GM12878 (cell line): ENCODE results near the gene EEPD1. TPM values are rescaled to one million over a fixed set of nuclear protein-coding genes. Genes with fewer than 3 reads are reported as not detected.

Experiments
- ATAC-seq: fragments of 200-7000 bp; cut with Tn5 transposase; 3 replicates; pipeline ENCODE4 v1.9.1; 2020; ENCODE audit warnings: mild to moderate bottlenecking, moderate library complexity
- BruUV-seq: library from RNA; stranded (reverse); fragments of 400-500 nt; replicated peaks from 2 replicates; lab custom pipeline; 2021; lab: Mats Ljungman, UMichigan
- CTCF ChIA-PET: fragments of 300-600 bp; sonication (Branson Sonifier 250); formaldehyde crosslinking; extraction: SDS; loops from one replicate; lab custom pipeline; 2021; ENCODE audit warnings: inconsistent platforms; lab: Yijun Ruan, JAX
- POLR2A ChIA-PET: fragments of 350-600 bp; formaldehyde crosslinking; extraction: SDS; loops from one replicate; lab custom pipeline; 2021; ENCODE audit warnings: inconsistent platforms; lab: Charles Lee
- RAD21 ChIA-PET: fragments of 300-600 bp; sonication (Branson Sonifier 250); formaldehyde crosslinking; loops from one replicate; lab custom pipeline; 2023; ENCODE audit warnings: antibody characterized with exemption; ENCODE audit not compliant: unreplicated experiment; lab: Charles Lee
- SMC1A ChIA-PET: fragments of 300-600 bp; sonication (Branson Sonifier 250); formaldehyde crosslinking; loops from one replicate; lab custom pipeline; 2023; ENCODE audit not compliant: unreplicated experiment, uncharacterized antibody; lab: Charles Lee
- DNase-seq: peaks from one replicate; pipeline ENCODE4 v3.0.0-alpha.2; 2011; ENCODE audit warnings: low read depth, low spot score
- FAIRE-seq: peaks from 3 replicates; lab custom pipeline; 2011; peaks lifted over from hg19 to GRCh38; lab: Jason Lieb, UNC
- H2AFZ ChIP-seq: 2 replicates; pipeline ENCODE4 v1.6.0; 2011; ENCODE audit warnings: low read depth, low read length, control low read depth; ENCODE audit not compliant: control insufficient read depth
- H3K27ac ChIP-seq: 2 replicates; pipeline ENCODE4 v1.5.1; 2011; ENCODE audit warnings: control low read depth; ENCODE audit not compliant: control insufficient read depth, insufficient read depth
- H3K27me3 ChIP-seq, 2 experiments: replicated peaks in 1 of 2; 2 replicates each; pipeline versions ENCODE4 v1.6.0 to v1.6.1; 2011; ENCODE audit warnings: low read length in 1 of 2; ENCODE audit not compliant: control insufficient read depth in 2 of 2, insufficient read depth in 2 of 2
- H3K36me3 ChIP-seq, 2 experiments: 2 replicates each; pipeline ENCODE4 v1.5.1; 2011; ENCODE audit warnings: low read length in 1 of 2; ENCODE audit not compliant: control insufficient read depth in 2 of 2, insufficient read depth in 2 of 2
- H3K4me1 ChIP-seq: 2 replicates; pipeline ENCODE4 v1.6.1; 2011; ENCODE audit warnings: mild to moderate bottlenecking, low read length, moderate library complexity, mixed read lengths; ENCODE audit not compliant: control insufficient read depth, insufficient read depth
- H3K4me2 ChIP-seq: 2 replicates; pipeline ENCODE4 v1.6.0; 2011; ENCODE audit warnings: control low read depth; ENCODE audit not compliant: control insufficient read depth, insufficient read depth
- H3K4me3 ChIP-seq: fragments of 200-600 bp; sonication (generic); 2 replicates; pipeline ENCODE4 v1.5.1; 2016
- H3K79me2 ChIP-seq: 2 replicates; pipeline ENCODE4 v1.6.0; 2011; ENCODE audit warnings: low read length; ENCODE audit not compliant: control insufficient read depth, insufficient read depth
- H3K9ac ChIP-seq: 2 replicates; pipeline ENCODE4 v1.8.0; 2011; ENCODE audit warnings: low read length, control low read depth, mixed read lengths; ENCODE audit not compliant: control insufficient read depth, insufficient read depth
- H3K9me3 ChIP-seq: replicated peaks from 3 replicates; pipeline ENCODE4 v1.5.1; 2011; ENCODE audit warnings: mild to moderate bottlenecking, low read length; ENCODE audit not compliant: control insufficient read depth, insufficient read depth
- H4K20me1 ChIP-seq: 2 replicates; pipeline ENCODE4 v1.6.0; 2011; ENCODE audit not compliant: control insufficient read depth, insufficient read depth
- ATF3 ChIP-seq: IDR thresholded peaks from 2 replicates; pipeline ENCODE4 v1.6.1; 2011; ENCODE audit warnings: low read depth, mild to moderate bottlenecking, low read length, moderate library complexity, borderline replicate concordance; ENCODE audit errors: extremely low read depth
- ATF7 ChIP-seq: fragments of 450-650 bp; IDR thresholded peaks from 2 replicates; pipeline ENCODE4 v1.6.1; 2016; ENCODE audit warnings: low read depth, mild to moderate bottlenecking
- BHLHE40 ChIP-seq, 2 experiments: fragments of 450-650 bp in 1 of 2; IDR thresholded peaks; 2 replicates each; pipeline ENCODE4 v1.6.1; 2011 to 2017; ENCODE audit warnings: low read depth in 2 of 2, borderline replicate concordance in 1 of 2, improper control_type of control experiment in 1 of 2, low read length in 1 of 2, mild to moderate bottlenecking in 1 of 2
- CBFB ChIP-seq: IDR thresholded peaks from 2 replicates; pipeline ENCODE4 v1.6.1; 2016; ENCODE audit warnings: antibody characterized with exemption, low read depth
- CHD1 ChIP-seq: IDR thresholded peaks from 2 replicates; pipeline ENCODE4 v1.6.1; 2012; ENCODE audit warnings: low read depth, low read length, improper control_type of control experiment
- CHD4 ChIP-seq: fragments of 200-600 bp; sonication (generic); IDR thresholded peaks from 2 replicates; pipeline ENCODE4 v1.6.1; 2016; ENCODE audit warnings: mild to moderate bottlenecking
- HCFC1 ChIP-seq: fragments of 150-350 bp; IDR thresholded peaks from 2 replicates; pipeline ENCODE4 v1.6.1; 2014; ENCODE audit warnings: low read length
- IKZF1 ChIP-seq: fragments of 450-650 bp; conservative IDR thresholded peaks from 2 replicates; pipeline ENCODE4 v1.6.1; 2017; ENCODE audit warnings: antibody characterized with exemption, mild to moderate bottlenecking
- JUNB ChIP-seq: IDR thresholded peaks from 2 replicates; pipeline ENCODE4 v1.6.1; 2016; ENCODE audit warnings: antibody characterized with exemption, mild to moderate bottlenecking
- RELA ChIP-seq: fragments of 450-650 bp; IDR thresholded peaks from 2 replicates; pipeline ENCODE4 v1.8.0; 2014; ENCODE audit warnings: borderline replicate concordance; ENCODE audit not compliant: partially characterized antibody
- SMC3 ChIP-seq: IDR thresholded peaks from 2 replicates; pipeline ENCODE4 v1.6.1; 2011; ENCODE audit warnings: low read length, improper control_type of control experiment, borderline replicate concordance
- STAT3 ChIP-seq: IDR thresholded peaks from 2 replicates; pipeline ENCODE4 v1.6.1; 2011; ENCODE audit warnings: low read depth, low read length, improper control_type of control experiment
- ZNF622 ChIP-seq: fragments of 450-650 bp; IDR thresholded peaks from 2 replicates; pipeline ENCODE4 v1.6.1; 2017; ENCODE audit warnings: mild to moderate bottlenecking, inconsistent platforms
- ZSCAN29 ChIP-seq: fragments of 450-650 bp; IDR thresholded peaks from 2 replicates; pipeline ENCODE4 v1.6.1; 2017; ENCODE audit warnings: mild to moderate bottlenecking, moderate library complexity
- WGBS: methylation state at CpG from one replicate; pipeline ENCODE4 v1.1.6; 2016; ENCODE audit warnings: low lambda C conversion rate; ENCODE audit not compliant: insufficient replicate concordance, insufficient coverage; ENCODE audit errors: missing lambda C conversion rate; 5-methylcytosine and 5-hydroxymethylcytosine counted together
- in situ Hi-C: fragments of 300-500 bp; cut with MboI; formaldehyde crosslinking; loops from 9 replicates; pipeline ENCODE4 v1.14.3; 2018; ENCODE audit warnings: mixed read lengths
- intact Hi-C: fragments of 100-400 bp; cut with micrococcal nuclease; formaldehyde crosslinking; loops from one replicate; pipeline ENCODE4 v1.14.2; 2022; ENCODE audit not compliant: unreplicated experiment
- polyA plus RNA-seq, 11 experiments: library from polyadenylated mRNA; depleted of rRNA in 4 of 11; unstranded in 6 of 11; stranded (reverse) in 5 of 11; fragments of >200 nt; fragmentation: Nextera tagmentation in 4 of 11; fragmentation: Illumina TruSeq in 1 of 11; extraction: Ambion mirVana in 4 of 11; extraction: Trizol in 1 of 11; gene quantifications; 1 replicate in 1 of 11; 2 replicates in 10 of 11; pipeline versions ENCODE4 v1.2.1 to v1.2.3, GENCODE V29; 2011 to 2016; ENCODE audit warnings: inconsistent platforms in 2 of 11, missing spikeins in 2 of 11, low read depth in 1 of 11
- total RNA-seq, 4 experiments: library from RNA; depleted of rRNA in 3 of 4; stranded (reverse); fragments of >200 nt in 3 of 4; fragmentation: Illumina TruSeq in 1 of 4; extraction: Trizol in 1 of 4; gene quantifications; 2 replicates each; pipeline versions ENCODE4 v1.2.1 to v1.2.3, GENCODE V29; 2013 to 2021

Gene EEPD1
- total and polyA plus RNA-seq, 10 of the 15 experiments (the other 5 are each of a cell fraction or from before 2014, with no cell fraction given): 0.24 to 2.8 (median 0.86) TPM; not detected in 1

GRCh38 chr7:36165802-36166201 lies 12.7 kb downstream of the EEPD1 start:
- intact Hi-C loops (no loop called here), in situ Hi-C loops (no loop called here)
- ChIA-PET CTCF (no interaction called here), POLR2A (interaction anchor here (0.7 to 1.0 kb wide), 2 partner anchors 10 to 98 kb away, joined by 3 read pairs; no protein-coding TSS in a partner anchor), SMC1A (interaction anchor here (1.7 to 4.2 kb wide), 2 partner anchors 9 to 99 kb away, joined by 4 to 21 read pairs; no protein-coding TSS in a partner anchor), RAD21 (no interaction called here)
- Histone ChIP-seq H2AFZ (no peak overlapping the region), H3K4me1 (no peaks in the 10 kb centered on the region), H3K79me2 (no peaks in the 10 kb centered on the region), H3K27ac (no peak overlapping the region), H3K27me3 (no peaks in the 10 kb centered on the region), H3K36me3 (no peaks in the 10 kb centered on the region), H3K4me2 (no peak overlapping the region), H3K4me3 (no peak overlapping the region), H4K20me1 (no peaks in the 10 kb centered on the region), H3K9me3 (no peaks in the 10 kb centered on the region), H3K9ac (no peak overlapping the region)
- ATAC-seq (no peak), DNase-seq (no peak), FAIRE-seq (no peak)
- WGBS: 76% methylated on average over 4 of the region's 4 CpGs
- TF ChIP-seq JUNB (peak; percentile 80), CHD4 (no peak)
- BruUV-seq: no TSS peak

GRCh38 chr7:36167403-36168050 lies 14.5 kb downstream of the EEPD1 start:
- CTCF ChIA-PET: interaction anchor here (0.8 to 1.0 kb wide), 3 partner anchors 10 to 124 kb away, joined by 3 to 6 read pairs (median 3); no protein-coding TSS in a partner anchor
- Histone ChIP-seq H3K27ac (no peak overlapping the region), H3K27me3 (no peaks in the 10 kb centered on the region), H3K9me3 (no peaks in the 10 kb centered on the region), H3K9ac (no peak overlapping the region), H3K4me1 (no peaks in the 10 kb centered on the region), H3K4me2 (no peak overlapping the region), H4K20me1 (no peaks in the 10 kb centered on the region), H3K79me2 (no peaks in the 10 kb centered on the region), H2AFZ (no peak overlapping the region), H3K4me3 (no peak overlapping the region), H3K36me3 (no peaks in the 10 kb centered on the region)
- WGBS: 22% methylated on average over 12 of the region's 12 CpGs
- ATAC-seq (peak; percentile 46), DNase-seq (no peak), FAIRE-seq (no peak)
- POLR2A ChIA-PET: interaction anchor here (2.3 kb wide), 1 partner anchor 9 kb away, joined by 11 read pairs; no protein-coding TSS in a partner anchor
- BruUV-seq: no TSS peak
- SMC1A ChIA-PET: interaction anchor here (0.9 to 4.2 kb wide), 4 partner anchors 11 to 110 kb away, joined by 3 to 21 read pairs (median 4); no protein-coding TSS in a partner anchor
- RAD21 ChIA-PET: interaction anchor here (1.3 kb wide), 1 partner anchor 118 kb away, joined by 4 read pairs; no protein-coding TSS in a partner anchor
- in situ Hi-C loops (no loop called here), intact Hi-C loops (no loop called here)
- TF ChIP-seq BHLHE40 (IDR thresholded peaks at IDR 0.05; ENCODE audit: borderline replicate concordance in 1 of 2, low read depth in 2 of 2, low read length in 1 of 2) (no peak), CHD1 (no peak), RELA (no peak), ZNF622 (no peak), HCFC1 (no peak), ATF7 (no peak), SMC3 (no peak), STAT3 (no peak), CBFB (no peak), ZSCAN29 (no peak), ATF3 (no peak), IKZF1 (no peak)
